Stomach (tissue), 9 donors: Measurements from ENCODE around the gene CUX1. TPM values are rescaled to one million over a fixed set of nuclear protein-coding genes. Genes with fewer than 3 reads are reported as not detected.

Source experiments
- DNase-seq, 2 donors: peaks; one replicate each; pipeline versions ENCODE4 v3.0.0 to v3.0.0-alpha.2; 2013 to 2019
- H3K27ac ChIP-seq, 5 donors: fragments of 200-600 bp in 4 of 5; sonication (generic) in 4 of 5; one replicate each; pipeline ENCODE4 v1.5.1; 2013 to 2019; ENCODE audit warnings: mild to moderate bottlenecking in 1 of 5, moderate library complexity in 1 of 5
- H3K27me3 ChIP-seq, 3 donors: fragments of 200-600 bp; sonication (generic); one replicate each; pipeline ENCODE4 v1.5.1; 2017 to 2019; ENCODE audit warnings: mixed run types in 1 of 3
- H3K36me3 ChIP-seq, 4 donors: fragments of 200-600 bp; sonication (generic); 1 replicate in 3 of 4; 2 replicates in 1 of 4; pipeline ENCODE4 v1.5.1; 2016 to 2019
- H3K4me1 ChIP-seq, 4 donors: fragments of 200-600 bp; sonication (generic); one replicate each; pipeline ENCODE4 v1.5.1; 2016 to 2019
- H3K4me3 ChIP-seq, 4 donors: fragments of 200-600 bp; sonication (generic) in 3 of 4; one replicate each; pipeline ENCODE4 v1.5.1; 2016 to 2019; ENCODE audit warnings: mild to moderate bottlenecking in 1 of 4
- H3K9me3 ChIP-seq, 4 donors: fragments of 200-600 bp; sonication (generic); one replicate each; pipeline ENCODE4 v1.5.1; 2016 to 2019
- CTCF ChIP-seq, 7 experiments: fragments of 450-650 bp in 4 of 7; fragments of 200-600 bp in 3 of 7; sonication (generic) in 3 of 7; IDR thresholded peaks; one replicate each; pipeline ENCODE4 v1.5.1; 2016 to 2019; ENCODE audit warnings: antibody characterized with exemption in 7 of 7, control low read depth in 2 of 7, mild to moderate bottlenecking in 1 of 7
- EP300 ChIP-seq: sonication (generic); formaldehyde crosslinking; IDR thresholded peaks from one replicate; pipeline ENCODE4 v1.6.1; 2017; ENCODE audit warnings: antibody characterized with exemption
- POLR2A ChIP-seq, 4 donors: fragments of 450-650 bp; IDR thresholded peaks; one replicate each; pipeline ENCODE4 v1.6.1; 2016; ENCODE audit warnings: antibody characterized with exemption in 4 of 4, control low read depth in 2 of 4, mild to moderate bottlenecking in 1 of 4, moderate library complexity in 1 of 4
- POLR2AphosphoS5 ChIP-seq, 3 donors: sonication (generic); formaldehyde crosslinking; IDR thresholded peaks; one replicate each; pipeline ENCODE4 v1.6.1; 2016; ENCODE audit warnings: antibody characterized with exemption in 3 of 3
- WGBS, 5 donors: extraction: QIAGEN DNeasy Blood & Tissue Kit in 3 of 5; methylation state at CpG; one replicate each; pipeline versions ENCODE4 v1.1.5 to v1.1.7; 2013 to 2018; 5-methylcytosine and 5-hydroxymethylcytosine counted together
- intact Hi-C: fragments of 100-400 bp; cut with DNase I; formaldehyde crosslinking; loops from one replicate; pipeline ENCODE4 v1.15.1; 2023; ENCODE audit warnings: low total_unique reads
- polyA plus RNA-seq, 3 donors: library from polyadenylated mRNA; stranded (reverse); fragments of 200-250 nt; gene quantifications; one replicate each; pipeline ENCODE4 v1.2.3, GENCODE V29; 2013
- total RNA-seq, 5 donors: library from RNA; depleted of rRNA; stranded (reverse); fragments of >200 nt; gene quantifications; one replicate each; pipeline versions ENCODE4 v1.1.0 to v1.2.3, GENCODE V29; 2014 to 2016
- donor health status: healthy with polysubstance abuse.
- donor health status: Bipolar disorder and iron deficiency.
- donor health status: healthy.

Gene CUX1
- total and polyA plus RNA-seq, 8 donors = 24.7 to 201 (median 54.7) TPM

DNA sequence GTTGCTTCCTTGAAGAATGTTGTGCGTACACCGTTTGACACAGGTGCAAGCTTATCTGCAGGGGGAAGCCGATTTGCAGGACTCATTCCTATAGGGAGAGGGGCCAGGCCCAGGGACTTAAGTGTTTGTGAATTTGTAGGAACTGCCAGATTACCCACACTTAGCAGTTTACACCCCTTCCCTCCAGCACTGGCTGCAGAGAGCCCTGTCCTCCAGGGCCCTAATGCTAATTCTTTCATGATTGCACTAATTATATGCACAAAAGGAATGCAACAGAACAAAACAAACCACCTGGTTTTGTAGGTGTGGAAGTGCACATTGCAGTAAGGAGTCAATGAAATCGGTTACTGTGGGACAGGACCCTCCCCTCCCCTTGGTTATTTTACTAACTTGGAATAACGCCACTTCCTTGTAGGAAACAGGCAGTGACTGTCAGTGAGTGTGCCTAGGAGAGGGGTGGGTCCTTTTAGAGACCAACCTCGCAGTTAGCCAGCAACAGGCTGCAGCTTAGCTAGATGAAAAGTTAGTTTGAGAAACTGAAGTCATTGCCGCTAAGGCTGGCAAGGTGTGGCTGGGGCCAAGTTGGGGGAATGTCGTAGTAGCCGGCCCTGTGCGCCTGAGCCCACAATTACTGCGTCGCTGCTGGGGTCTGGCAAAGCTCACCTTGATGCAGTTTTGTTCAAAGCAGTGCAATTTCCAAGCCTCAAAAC is 60.6 kb downstream of the CUX1 start:
- WGBS, 5 donors = 45 to 72% (median 63%) methylated on average over 12 of the region's 12 CpGs
- no peak overlapping the region for H3K27ac ChIP-seq
- peak in 1 of 2 donors; percentile 59 for DNase-seq

GRCh38 chr7:101878938-101879337 is 61.5 kb downstream of the CUX1 start:
- Histone ChIP-seq H3K27me3 (no peaks in the 10 kb centered on the region), H3K4me3 (no peak overlapping the region), H3K9me3 (no peaks in the 10 kb centered on the region), H3K36me3 (no peaks in the 10 kb centered on the region), H3K27ac (no peak overlapping the region), H3K4me1 (peaks cover 35 to 89% (median 65%) of the 10 kb centered on the region in 4 donors)
- TF ChIP-seq CTCF (IDR thresholded peaks at IDR 0.05) = no peak
- no peak for TF ChIP-seq POLR2AphosphoS5 (IDR thresholded peaks at IDR 0.05)
- no peak for TF ChIP-seq POLR2A (IDR thresholded peaks at IDR 0.05)
- TF ChIP-seq EP300 = no peak
- WGBS, 5 donors = 93 to 98% (median 96%) methylated on average over 4 of the region's 4 CpGs
- intact Hi-C loops = no loop called here
- DNase-seq = no peak

More for the DNA sequence above, 60.6 kb downstream of the CUX1 start:
- no peaks in the 10 kb centered on the region for H3K36me3 ChIP-seq
- intact Hi-C loops = no loop called here
- peaks cover 28 to 87% (median 59%) of the 10 kb centered on the region in 4 donors for H3K4me1 ChIP-seq
- no peaks in the 10 kb centered on the region for H3K9me3 ChIP-seq
- H3K4me3 ChIP-seq = no peak overlapping the region
- TF ChIP-seq CTCF (IDR thresholded peaks at IDR 0.05) (no peak), POLR2AphosphoS5 (IDR thresholded peaks at IDR 0.05) (no peak), POLR2A (IDR thresholded peaks at IDR 0.05) (no peak), EP300 (no peak)
- no peaks in the 10 kb centered on the region for H3K27me3 ChIP-seq

GRCh38 chr7:101879565-101879964 is 62.1 kb downstream of the CUX1 start:
- Histone ChIP-seq H3K4me1 (peaks cover 35 to 89% (median 66%) of the 10 kb centered on the region in 4 donors), H3K4me3 (no peak overlapping the region), H3K27me3 (no peaks in the 10 kb centered on the region), H3K27ac (peak overlapping the region in 1 of 5 donors; percentile 90), H3K36me3 (no peaks in the 10 kb centered on the region), H3K9me3 (no peaks in the 10 kb centered on the region)
- intact Hi-C loops = no loop called here
- TF ChIP-seq EP300 (no peak), POLR2A (IDR thresholded peaks at IDR 0.05) (no peak), POLR2AphosphoS5 (IDR thresholded peaks at IDR 0.05) (no peak), CTCF (IDR thresholded peaks at IDR 0.05) (no peak)
- DNase-seq = no peak
- 89 to 96% (median 94%) methylated on average over 5 to 10 of the region's 10 CpGs for WGBS, 5 donors

DNA sequence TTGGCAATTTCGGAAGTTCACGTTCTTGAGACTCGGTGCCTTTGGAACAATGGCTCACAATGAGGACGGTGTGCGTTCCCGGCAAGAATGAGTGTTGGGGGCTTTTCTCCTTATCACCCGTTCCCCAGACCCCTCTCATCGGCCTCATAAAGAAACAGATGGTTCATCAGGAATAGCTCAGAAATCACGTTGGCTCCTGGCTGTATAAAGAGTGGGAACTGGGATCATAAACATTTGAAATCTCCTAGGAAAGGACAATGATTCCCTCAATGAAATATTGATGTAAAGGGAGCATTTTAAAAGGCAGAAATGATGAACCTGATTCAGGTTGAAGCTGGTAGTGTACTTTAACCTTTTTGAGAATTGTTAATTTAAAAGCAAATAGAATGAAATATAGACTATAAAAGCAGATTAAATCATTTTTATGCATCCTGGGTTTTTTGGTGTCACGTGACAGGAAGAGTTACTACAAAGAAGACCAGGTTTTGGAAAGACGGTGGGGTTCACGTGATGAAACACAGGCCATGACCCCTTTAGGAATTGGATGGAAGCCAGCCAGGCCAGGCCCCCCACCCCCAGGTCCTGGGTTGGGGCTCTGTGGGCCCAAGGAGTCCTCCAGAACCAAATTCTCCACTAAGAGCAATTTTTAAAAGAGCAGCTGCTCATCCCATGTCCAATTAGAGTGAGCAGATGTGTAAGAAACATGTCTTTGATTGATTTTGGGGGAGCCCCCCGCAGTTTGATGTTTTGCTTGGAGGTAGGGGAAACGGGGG is 63.0 kb downstream of the CUX1 start:
- Histone ChIP-seq H3K36me3 (no peaks in the 10 kb centered on the region), H3K4me3 (no peak overlapping the region), H3K27me3 (no peaks in the 10 kb centered on the region), H3K27ac (peak overlapping the region in 3 of 5 donors; percentile 87 to 92 (median 90)), H3K4me1 (peaks cover 43 to 89% (median 71%) of the 10 kb centered on the region in 4 donors), H3K9me3 (no peaks in the 10 kb centered on the region)
- 68 to 76% (median 74%) methylated on average over 14 of the region's 14 CpGs for WGBS, 5 donors
- intact Hi-C loops = loop anchor here (10.0 kb wide), 1 partner anchor 54 kb away; no protein-coding TSS in a partner anchor
- no peak for DNase-seq
- no peak for TF ChIP-seq POLR2A (IDR thresholded peaks at IDR 0.05)
- no peak for TF ChIP-seq EP300
- no peak for TF ChIP-seq POLR2AphosphoS5 (IDR thresholded peaks at IDR 0.05)
- TF ChIP-seq CTCF (IDR thresholded peaks at IDR 0.05) = no peak
